Activated B cell treated with CpG ODN at 0.5 μM for 24 hours (primary cell): ENCODE data around the gene NANOS3. TPM values are rescaled to one million over a fixed set of nuclear protein-coding genes. Genes with fewer than 3 reads are reported as not detected.

ENCODE experiments used
- ATAC-seq: fragments of 200-7000 bp; cut with Tn5 transposase; one replicate; pipeline ENCODE4 v1.10.0; 2021; ENCODE audit warnings: low read depth, mild to moderate bottlenecking, moderate library complexity
- CTCF ChIA-PET: fragments of 350-600 bp; sonication (Branson Sonifier 250); formaldehyde crosslinking; loops from one replicate; lab custom pipeline; 2021; ENCODE audit warnings: antibody characterized with exemption; lab: Charles Lee
- POLR2A ChIA-PET: fragments of 350-600 bp; sonication (Branson Sonifier 250); formaldehyde crosslinking; loops from one replicate; lab custom pipeline; 2021; ENCODE audit warnings: antibody characterized with exemption; lab: Charles Lee
- DNase-seq: peaks from one replicate; pipeline ENCODE4 v3.0.0; 2022
- H3K27ac Mint-ChIP-seq: one replicate; pipeline ENCODE4 v1.8.0; 2020; ENCODE audit warnings: mixed read lengths
- H3K27me3 Mint-ChIP-seq: one replicate; pipeline ENCODE4 v1.8.0; 2021; ENCODE audit warnings: mixed read lengths
- H3K36me3 Mint-ChIP-seq: one replicate; pipeline ENCODE4 v1.8.0; 2021; ENCODE audit warnings: low read depth, mixed read lengths
- H3K4me1 Mint-ChIP-seq: one replicate; pipeline ENCODE4 v1.8.0; 2021; ENCODE audit warnings: mixed read lengths
- H3K4me3 Mint-ChIP-seq: one replicate; pipeline ENCODE4 v1.8.0; 2020; ENCODE audit warnings: mild to moderate bottlenecking, mixed read lengths
- H3K9me3 Mint-ChIP-seq: one replicate; pipeline ENCODE4 v1.8.0; 2020; ENCODE audit warnings: mixed read lengths
- intact Hi-C: fragments of 100-400 bp; cut with micrococcal nuclease; formaldehyde crosslinking; loops from one replicate; pipeline ENCODE4 v1.15.1; 2024
- total RNA-seq: library from RNA; stranded (reverse); gene quantifications from 2 replicates; pipeline ENCODE4 v1.2.3, GENCODE V29; 2022
- TF ChIP-seq, protein P1 (sequence below): fragments of 200-600 bp; IDR thresholded peaks from one replicate; pipeline ENCODE4 v1.8.0; 2022; ENCODE audit warnings: antibody characterized with exemption, mild to moderate bottlenecking

The NANOS3 gene
- total RNA-seq, 1 donor from 2014 or later: not detected

- no peak for ATAC-seq
- no peak overlapping the region for H3K4me3 Mint-ChIP-seq
- CTCF ChIA-PET: interaction anchor here (1.5 kb wide), 1 partner anchor 145 kb away, joined by 3 read pairs; the partner anchor contains the start of gene IL27RA
- H3K4me1 Mint-ChIP-seq: peaks cover 6% of the 10 kb centered on the region
- H3K9me3 Mint-ChIP-seq: no peaks in the 10 kb centered on the region
- no peaks in the 10 kb centered on the region for H3K36me3 Mint-ChIP-seq
- peaks cover 3% of the 10 kb centered on the region for H3K27me3 Mint-ChIP-seq
- DNase-seq: no peak
- TF ChIP-seq, protein P1, sequence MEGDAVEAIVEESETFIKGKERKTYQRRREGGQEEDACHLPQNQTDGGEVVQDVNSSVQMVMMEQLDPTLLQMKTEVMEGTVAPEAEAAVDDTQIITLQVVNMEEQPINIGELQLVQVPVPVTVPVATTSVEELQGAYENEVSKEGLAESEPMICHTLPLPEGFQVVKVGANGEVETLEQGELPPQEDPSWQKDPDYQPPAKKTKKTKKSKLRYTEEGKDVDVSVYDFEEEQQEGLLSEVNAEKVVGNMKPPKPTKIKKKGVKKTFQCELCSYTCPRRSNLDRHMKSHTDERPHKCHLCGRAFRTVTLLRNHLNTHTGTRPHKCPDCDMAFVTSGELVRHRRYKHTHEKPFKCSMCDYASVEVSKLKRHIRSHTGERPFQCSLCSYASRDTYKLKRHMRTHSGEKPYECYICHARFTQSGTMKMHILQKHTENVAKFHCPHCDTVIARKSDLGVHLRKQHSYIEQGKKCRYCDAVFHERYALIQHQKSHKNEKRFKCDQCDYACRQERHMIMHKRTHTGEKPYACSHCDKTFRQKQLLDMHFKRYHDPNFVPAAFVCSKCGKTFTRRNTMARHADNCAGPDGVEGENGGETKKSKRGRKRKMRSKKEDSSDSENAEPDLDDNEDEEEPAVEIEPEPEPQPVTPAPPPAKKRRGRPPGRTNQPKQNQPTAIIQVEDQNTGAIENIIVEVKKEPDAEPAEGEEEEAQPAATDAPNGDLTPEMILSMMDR: no peak
- POLR2A ChIA-PET: interaction anchor here (0.5 kb wide), 1 partner anchor 600 kb away, joined by 3 read pairs; no protein-coding TSS in a partner anchor
- intact Hi-C loops: no loop called here
- H3K27ac Mint-ChIP-seq: no peak overlapping the region
Measured at GRCh38 chr19:13887018-13887436, 10.1 kb downstream of the NANOS3 start.

- no peak for ATAC-seq
Measured at GRCh38 chr19:13887517-13887916, 10.6 kb downstream of the NANOS3 start.

DNA sequence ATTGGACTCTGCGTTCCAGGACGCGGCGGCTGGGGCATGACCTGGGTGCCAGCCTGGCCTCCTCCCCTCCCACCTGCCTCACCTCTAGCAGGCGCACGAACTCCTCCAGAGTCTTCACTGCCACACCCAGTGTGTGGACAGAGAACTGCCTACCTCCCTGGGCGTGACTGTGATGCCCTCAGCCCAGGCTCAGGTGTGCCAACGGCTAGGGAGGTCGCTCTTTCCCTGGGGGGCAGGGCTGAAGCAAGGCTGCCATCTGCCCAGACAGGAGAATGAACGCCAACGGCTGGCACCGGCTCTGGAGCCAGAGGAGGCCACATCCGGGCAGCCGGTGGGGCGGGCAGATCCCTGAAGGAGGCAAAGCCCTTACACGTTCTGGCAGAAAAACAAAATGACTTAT is 11.3 kb downstream of the NANOS3 start:
- Mint-ChIP-seq H3K27ac (no peak overlapping the region), H3K4me1 (no peaks in the 10 kb centered on the region), H3K27me3 (peaks cover 3% of the 10 kb centered on the region), H3K36me3 (no peaks in the 10 kb centered on the region), H3K4me3 (no peak overlapping the region), H3K9me3 (no peaks in the 10 kb centered on the region)
- POLR2A ChIA-PET: no interaction called here
- intact Hi-C loops: no loop called here
- no peak for ATAC-seq
- TF ChIP-seq, protein P1: no peak
- CTCF ChIA-PET: no interaction called here
- no peak for DNase-seq

More at GRCh38 chr19:13887517-13887916, 10.6 kb downstream of the NANOS3 start:
- peaks cover 3% of the 10 kb centered on the region for H3K27me3 Mint-ChIP-seq
- no peak overlapping the region for H3K4me3 Mint-ChIP-seq
- H3K36me3 Mint-ChIP-seq: no peaks in the 10 kb centered on the region
- no peak overlapping the region for H3K27ac Mint-ChIP-seq
- ChIA-PET POLR2A (interaction anchor here (0.5 to 0.7 kb wide), 2 partner anchors 289 to 599 kb away, joined by 3 read pairs; no protein-coding TSS in a partner anchor), CTCF (interaction anchor here (1.5 kb wide), 1 partner anchor 144 kb away, joined by 3 read pairs; the partner anchor contains the start of gene IL27RA)
- TF ChIP-seq, protein P1: no peak
- DNase-seq: no peak
- intact Hi-C loops: no loop called here
- H3K9me3 Mint-ChIP-seq: no peaks in the 10 kb centered on the region
- peaks cover under 1% of the 10 kb centered on the region for H3K4me1 Mint-ChIP-seq

- CTCF ChIA-PET: no interaction called here
- H3K27me3 Mint-ChIP-seq: no peaks in the 10 kb centered on the region
- no peaks in the 10 kb centered on the region for H3K4me1 Mint-ChIP-seq
- TF ChIP-seq, protein P1: no peak
- POLR2A ChIA-PET: no interaction called here
- H3K36me3 Mint-ChIP-seq: no peaks in the 10 kb centered on the region
- DNase-seq: no peak
- no peak for ATAC-seq
- no peak overlapping the region for H3K27ac Mint-ChIP-seq
- intact Hi-C loops: no loop called here
- no peak overlapping the region for H3K4me3 Mint-ChIP-seq
- H3K9me3 Mint-ChIP-seq: no peaks in the 10 kb centered on the region
Measured at GRCh38 chr19:13890136-13890535, 13.2 kb downstream of the NANOS3 start.

DNA sequence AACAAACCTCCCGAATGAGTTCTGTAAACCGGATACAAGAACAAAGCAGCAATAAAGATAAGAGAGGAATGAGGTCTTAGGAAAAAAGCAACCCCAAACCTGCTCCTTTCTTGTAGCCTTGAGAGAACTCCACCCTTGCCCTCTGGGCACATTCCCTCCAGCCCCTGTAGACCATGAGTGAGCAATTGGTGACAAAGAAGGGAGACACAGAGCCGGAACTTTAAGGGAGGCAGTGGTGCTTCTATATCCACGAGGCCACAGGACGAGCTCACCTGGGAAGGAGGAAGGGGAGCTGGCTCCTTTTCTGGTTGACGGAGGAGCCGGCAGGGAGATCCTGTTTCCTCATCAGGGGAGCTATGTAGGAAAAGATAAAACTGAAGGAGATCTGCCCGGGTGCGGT is 15.9 kb downstream of the NANOS3 start:
- Mint-ChIP-seq H3K4me3 (no peak overlapping the region), H3K27ac (no peak overlapping the region), H3K27me3 (no peaks in the 10 kb centered on the region), H3K4me1 (no peaks in the 10 kb centered on the region), H3K36me3 (no peaks in the 10 kb centered on the region), H3K9me3 (no peaks in the 10 kb centered on the region)
- ChIA-PET CTCF (interaction anchor here (0.6 kb wide), 1 partner anchor 311 kb away, joined by 3 read pairs; no protein-coding TSS in a partner anchor), POLR2A (no interaction called here)
- intact Hi-C loops: no loop called here
- DNase-seq (no peak), ATAC-seq (no peak)
- TF ChIP-seq, protein P1: no peak
